HG02885 (cell line): Measurements from ENCODE around the gene ITGA8.
"Not testable (repeated sequence)": the region's sequence is repeated elsewhere in the genome, so short reads cannot be mapped to it uniquely, and the experiment has no call there.

Experiments used
- ATAC-seq: cut with Tn5 transposase; IDR thresholded peaks from one replicate; pipeline ENCODE4 v1.9.1; 2021; ENCODE audit warnings: mild to moderate bottlenecking; ENCODE audit not compliant: unreplicated experiment, poor library complexity

The ITGA8 gene

GRCh38 chr10:15516256-15517085 is 203.3 kb downstream of the ITGA8 start:
- no peak for ATAC-seq

GRCh38 chr10:15515202-15515601 is 204.5 kb downstream of the ITGA8 start:
- ATAC-seq = no peak

- ATAC-seq = no peak
Measured at GRCh38 chr10:15510963-15511362, 208.8 kb downstream of the ITGA8 start.

GRCh38 chr10:15505329-15505728 is 214.4 kb downstream of the ITGA8 start:
- no peak for ATAC-seq

GRCh38 chr10:15504101-15504840 is 215.5 kb downstream of the ITGA8 start:
- ATAC-seq = no peak

GRCh38 chr10:15494850-15495506 is 224.7 kb downstream of the ITGA8 start:
- ATAC-seq = no peak

GRCh38 chr10:15491856-15492642 is 227.7 kb downstream of the ITGA8 start:
- ATAC-seq = no peak

GRCh38 chr10:15489431-15489830 is 230.3 kb downstream of the ITGA8 start:
- ATAC-seq = no peak

- ATAC-seq = no peak
Measured at GRCh38 chr10:15487376-15487775, 232.3 kb downstream of the ITGA8 start.

- no peak for ATAC-seq
Measured at GRCh38 chr10:15486404-15486803, 233.3 kb downstream of the ITGA8 start.

GRCh38 chr10:15485684-15486316 is 233.9 kb downstream of the ITGA8 start:
- no peak for ATAC-seq

GRCh38 chr10:15485027-15485426 is 234.7 kb downstream of the ITGA8 start:
- no peak for ATAC-seq

GRCh38 chr10:15484128-15484527 is 235.6 kb downstream of the ITGA8 start:
- no peak for ATAC-seq

GRCh38 chr10:15483215-15484075 is 236.3 kb downstream of the ITGA8 start:
- no peak for ATAC-seq

- ATAC-seq = no peak
Measured at GRCh38 chr10:15482156-15482555, 237.6 kb downstream of the ITGA8 start.

GRCh38 chr10:15478950-15479349 is 240.8 kb downstream of the ITGA8 start:
- no peak for ATAC-seq

- no peak for ATAC-seq
Measured at GRCh38 chr10:15478429-15478828, 241.3 kb downstream of the ITGA8 start.

- no peak for ATAC-seq
Measured at GRCh38 chr10:15476337-15476736, 243.4 kb downstream of the ITGA8 start.

- not testable (repeated sequence) for ATAC-seq
Measured at GRCh38 chr10:15475439-15475838, 244.3 kb downstream of the ITGA8 start.
